PC-9 (cell line): ENCODE results near the gene URGCP.

Experiments used
- EZH2 ChIP-seq: fragments of 200-600 bp; sonication (generic); IDR thresholded peaks from 2 replicates; pipeline ENCODE4 v1.8.0; 2017; ENCODE audit warnings: antibody characterized with exemption, low read depth
- TF ChIP-seq, protein P1 (sequence below): fragments of 200-600 bp; sonication (generic); conservative IDR thresholded peaks from 2 replicates; pipeline ENCODE4 v1.6.1; 2017; ENCODE audit warnings: mixed run types, antibody characterized with exemption, mild to moderate bottlenecking, moderate library complexity

DNA sequence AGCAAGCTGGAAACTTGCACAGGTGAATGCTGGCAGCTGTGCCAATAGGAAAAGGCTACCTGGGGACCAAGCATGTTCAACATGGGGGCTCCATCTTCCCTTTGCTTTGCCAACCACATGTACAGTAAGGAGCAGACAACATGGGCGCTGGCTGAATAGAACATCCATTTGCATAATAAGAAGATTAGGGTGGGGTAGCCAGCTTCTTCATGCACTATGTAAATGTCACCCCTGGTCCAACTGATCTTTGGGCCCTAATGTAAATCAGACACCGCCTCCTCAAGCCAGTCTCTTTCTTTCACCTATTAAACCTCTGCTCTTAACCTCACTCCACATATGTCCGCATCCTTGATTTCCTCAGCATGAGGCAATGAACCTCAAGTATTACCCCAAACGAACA, 63.1 kb downstream of the URGCP start:
- TF ChIP-seq, protein P1, sequence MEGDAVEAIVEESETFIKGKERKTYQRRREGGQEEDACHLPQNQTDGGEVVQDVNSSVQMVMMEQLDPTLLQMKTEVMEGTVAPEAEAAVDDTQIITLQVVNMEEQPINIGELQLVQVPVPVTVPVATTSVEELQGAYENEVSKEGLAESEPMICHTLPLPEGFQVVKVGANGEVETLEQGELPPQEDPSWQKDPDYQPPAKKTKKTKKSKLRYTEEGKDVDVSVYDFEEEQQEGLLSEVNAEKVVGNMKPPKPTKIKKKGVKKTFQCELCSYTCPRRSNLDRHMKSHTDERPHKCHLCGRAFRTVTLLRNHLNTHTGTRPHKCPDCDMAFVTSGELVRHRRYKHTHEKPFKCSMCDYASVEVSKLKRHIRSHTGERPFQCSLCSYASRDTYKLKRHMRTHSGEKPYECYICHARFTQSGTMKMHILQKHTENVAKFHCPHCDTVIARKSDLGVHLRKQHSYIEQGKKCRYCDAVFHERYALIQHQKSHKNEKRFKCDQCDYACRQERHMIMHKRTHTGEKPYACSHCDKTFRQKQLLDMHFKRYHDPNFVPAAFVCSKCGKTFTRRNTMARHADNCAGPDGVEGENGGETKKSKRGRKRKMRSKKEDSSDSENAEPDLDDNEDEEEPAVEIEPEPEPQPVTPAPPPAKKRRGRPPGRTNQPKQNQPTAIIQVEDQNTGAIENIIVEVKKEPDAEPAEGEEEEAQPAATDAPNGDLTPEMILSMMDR = no peak
- TF ChIP-seq EZH2 = no peak
